ENCODE results near the gene TPD52L2.
"Not testable (repeated sequence)": the region's sequence is repeated elsewhere in the genome, so short reads cannot be mapped to it uniquely, and the experiment has no call there.

TPD52L2 gene

DNA sequence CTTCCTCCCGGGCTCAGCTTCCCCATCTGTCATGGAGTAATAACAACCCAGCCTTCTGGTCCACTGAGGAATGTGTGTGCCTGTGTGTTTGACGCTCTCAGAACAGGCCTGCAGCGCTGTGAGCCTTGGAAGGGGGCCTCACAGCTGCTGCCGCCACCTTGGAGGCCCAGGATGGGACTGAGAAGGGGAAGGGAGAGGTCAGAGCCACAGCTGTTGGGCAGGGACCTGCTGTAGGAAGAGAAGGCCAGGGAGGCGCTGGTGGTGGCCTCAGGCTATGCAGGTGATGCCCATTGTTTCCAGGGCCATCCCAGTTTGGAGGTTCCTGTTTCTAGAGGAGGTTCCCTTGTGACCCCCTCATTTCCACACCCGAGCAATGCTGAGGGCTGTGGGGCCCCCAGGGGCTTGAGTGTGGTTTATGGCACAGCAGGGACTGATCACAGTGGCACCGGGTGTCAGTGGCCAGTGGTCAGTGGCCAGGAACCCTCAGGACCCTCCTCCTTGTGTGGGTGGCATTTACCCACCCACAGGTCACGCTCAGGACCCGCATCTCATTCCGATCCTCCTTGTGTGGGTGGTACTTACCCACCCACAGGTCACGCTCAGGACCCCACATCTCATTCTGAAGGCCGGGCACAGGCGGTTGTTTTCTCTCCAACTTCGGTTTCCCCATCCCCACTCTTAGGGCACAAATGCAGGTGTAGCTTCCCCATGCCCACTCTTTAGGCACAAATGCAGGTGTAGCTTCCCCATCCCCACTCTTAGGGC lies 14.0 kb downstream of the TPD52L2 start:
- in situ Hi-C loops (cut with HindIII; ENCODE audit: low sequenced_read_pairs): no loop called here

GRCh38 chr20:63880901-63881300 lies 15.8 kb downstream of the TPD52L2 start:
- in situ Hi-C loops (cut with HindIII; ENCODE audit: low sequenced_read_pairs): not testable (repeated sequence)

DNA sequence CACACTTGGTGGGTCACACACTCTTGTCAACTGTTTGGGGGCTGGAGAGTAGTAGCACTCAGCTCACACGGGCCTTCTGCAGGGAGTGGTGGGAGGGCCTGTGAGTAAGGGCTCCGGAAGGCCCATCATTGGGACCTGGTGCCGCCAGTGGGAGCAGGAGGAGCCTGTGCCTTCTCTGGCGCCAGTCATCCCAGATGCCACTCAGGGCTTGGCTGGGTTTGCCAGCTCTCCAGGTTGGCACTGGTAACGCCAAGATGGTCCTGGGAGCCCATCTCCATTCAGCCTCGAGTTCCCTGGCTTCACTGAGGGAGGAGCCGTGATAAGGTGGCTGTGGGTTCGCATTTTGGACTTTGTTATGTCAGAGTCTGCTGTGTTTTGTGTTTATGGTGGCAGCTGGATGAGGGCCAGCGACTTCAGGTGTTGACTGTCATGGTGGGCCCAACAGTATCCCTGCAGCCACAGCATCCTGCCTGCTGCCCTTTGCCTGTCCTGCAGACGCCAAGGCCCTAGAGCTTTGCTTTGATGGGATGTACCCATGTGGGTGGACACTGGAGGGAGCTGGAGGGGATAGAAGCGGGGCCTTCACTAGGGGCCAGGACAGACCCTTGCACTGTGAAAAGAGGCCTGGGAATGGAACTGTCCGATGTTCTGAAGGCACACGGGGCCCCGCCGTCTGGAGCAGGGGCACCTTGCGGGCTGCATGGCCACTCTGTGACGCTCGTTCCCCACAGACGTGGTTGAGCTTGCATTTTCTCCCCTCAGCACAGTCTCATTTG lies 16.6 kb downstream of the TPD52L2 start:
- in situ Hi-C loops (cut with HindIII; ENCODE audit: low sequenced_read_pairs): no loop called here

GRCh38 chr20:63882257-63883200 lies 17.5 kb downstream of the TPD52L2 start:
- in situ Hi-C loops (cut with HindIII; ENCODE audit: low sequenced_read_pairs): no loop called here

DNA sequence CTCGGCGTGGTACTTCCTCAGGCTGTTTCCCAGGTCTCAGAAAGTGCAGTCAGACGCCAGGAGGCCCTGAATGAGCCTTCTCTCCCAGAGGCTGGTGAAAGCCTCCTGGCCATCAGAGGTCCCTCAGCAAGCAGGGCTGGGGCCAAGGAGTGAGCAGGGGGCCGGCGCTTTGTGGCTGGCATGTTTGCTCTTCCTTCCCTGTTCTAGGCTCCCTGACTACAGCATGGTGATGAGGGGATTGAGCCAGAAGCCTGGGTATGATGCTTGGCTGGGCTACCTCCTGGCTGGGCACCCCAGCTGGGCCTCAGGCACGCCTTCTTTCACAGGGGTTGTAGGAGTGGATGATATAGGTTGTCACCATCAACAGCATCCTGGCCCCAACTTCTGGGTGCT lies 18.1 kb downstream of the TPD52L2 start:
- in situ Hi-C loops (cut with HindIII; ENCODE audit: low sequenced_read_pairs): no loop called here

GRCh38 chr20:63884506-63885263 lies 19.6 kb downstream of the TPD52L2 start:
- in situ Hi-C loops (cut with HindIII; ENCODE audit: low sequenced_read_pairs): no loop called here

- in situ Hi-C loops (cut with HindIII; ENCODE audit: low sequenced_read_pairs): no loop called here
Measured at GRCh38 chr20:63885264-63886053, 20.4 kb downstream of the TPD52L2 start.

- in situ Hi-C loops (cut with HindIII; ENCODE audit: low sequenced_read_pairs): no loop called here
Measured at GRCh38 chr20:63886054-63886419, 21.0 kb downstream of the TPD52L2 start.

- in situ Hi-C loops (cut with HindIII; ENCODE audit: low sequenced_read_pairs): no loop called here
Measured at GRCh38 chr20:63886921-63887320, 21.9 kb downstream of the TPD52L2 start.

DNA sequence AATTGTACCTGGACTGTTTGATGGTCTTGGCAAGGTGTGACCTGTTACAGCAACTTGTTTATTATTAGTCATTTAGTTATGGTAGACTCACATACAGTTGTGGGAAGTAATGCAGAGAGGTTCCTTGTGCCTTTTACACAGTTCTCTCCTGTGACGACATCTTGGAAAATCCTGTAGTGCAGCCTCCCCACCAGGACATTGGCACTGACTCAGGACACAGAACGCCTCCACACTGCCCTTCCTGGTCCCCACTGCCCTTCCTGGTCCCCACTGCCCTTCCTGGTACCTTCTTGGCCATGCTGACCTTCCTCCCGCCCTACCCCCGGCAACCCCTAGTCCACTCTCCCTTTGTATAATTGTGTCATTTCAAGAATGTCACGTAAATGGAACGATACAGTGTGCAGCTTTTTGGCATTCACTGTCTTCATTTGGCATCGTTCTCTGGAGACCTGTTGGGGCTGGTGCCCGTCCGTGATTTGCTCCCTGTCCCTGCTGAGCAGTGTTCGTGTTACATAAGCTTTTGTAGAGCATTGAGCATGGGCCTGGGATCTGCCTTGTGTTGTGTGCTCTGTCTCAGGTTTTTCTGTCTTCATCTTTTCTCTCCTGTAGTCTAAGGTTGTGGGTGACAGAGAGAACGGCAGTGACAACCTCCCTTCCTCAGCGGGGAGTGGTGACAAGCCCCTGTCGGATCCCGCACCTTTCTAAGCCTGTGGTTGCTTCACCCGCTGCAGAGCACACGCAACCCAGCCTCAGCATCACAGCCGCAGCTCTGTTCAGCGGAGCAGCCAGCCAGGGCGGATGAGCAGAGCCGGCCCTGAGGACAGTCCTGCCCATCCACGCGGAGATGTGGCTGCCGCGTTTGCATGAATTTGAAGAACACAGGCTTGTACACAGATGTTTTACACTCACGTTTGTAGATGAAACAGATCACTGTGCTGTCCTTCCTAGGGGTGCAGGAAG lies 24.5 kb downstream of the TPD52L2 start:
- in situ Hi-C loops (cut with HindIII; ENCODE audit: low sequenced_read_pairs): no loop called here

GRCh38 chr20:63890201-63890576 lies 25.1 kb downstream of the TPD52L2 start:
- in situ Hi-C loops (cut with HindIII; ENCODE audit: low sequenced_read_pairs): no loop called here

DNA sequence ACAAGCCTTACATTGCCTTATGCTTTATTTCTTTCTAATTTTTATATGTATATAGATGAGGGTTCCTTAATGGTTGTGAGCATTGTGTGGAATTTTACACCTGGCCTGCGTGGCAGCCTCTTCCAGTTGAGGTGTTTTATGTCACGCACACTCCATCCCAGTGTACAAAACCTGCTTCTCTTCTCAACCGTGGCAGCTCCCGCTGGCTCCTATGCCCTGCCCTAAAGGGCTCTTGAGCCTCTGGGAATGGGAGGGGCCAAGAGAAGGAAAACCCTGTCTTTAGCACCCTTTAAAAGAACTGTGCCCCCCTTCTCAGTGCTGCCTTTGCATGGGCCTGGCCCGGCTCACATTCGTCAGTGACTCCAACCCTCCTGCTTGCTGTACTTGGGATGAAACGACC lies 25.5 kb downstream of the TPD52L2 start:
- in situ Hi-C loops (cut with HindIII; ENCODE audit: low sequenced_read_pairs): no loop called here

DNA sequence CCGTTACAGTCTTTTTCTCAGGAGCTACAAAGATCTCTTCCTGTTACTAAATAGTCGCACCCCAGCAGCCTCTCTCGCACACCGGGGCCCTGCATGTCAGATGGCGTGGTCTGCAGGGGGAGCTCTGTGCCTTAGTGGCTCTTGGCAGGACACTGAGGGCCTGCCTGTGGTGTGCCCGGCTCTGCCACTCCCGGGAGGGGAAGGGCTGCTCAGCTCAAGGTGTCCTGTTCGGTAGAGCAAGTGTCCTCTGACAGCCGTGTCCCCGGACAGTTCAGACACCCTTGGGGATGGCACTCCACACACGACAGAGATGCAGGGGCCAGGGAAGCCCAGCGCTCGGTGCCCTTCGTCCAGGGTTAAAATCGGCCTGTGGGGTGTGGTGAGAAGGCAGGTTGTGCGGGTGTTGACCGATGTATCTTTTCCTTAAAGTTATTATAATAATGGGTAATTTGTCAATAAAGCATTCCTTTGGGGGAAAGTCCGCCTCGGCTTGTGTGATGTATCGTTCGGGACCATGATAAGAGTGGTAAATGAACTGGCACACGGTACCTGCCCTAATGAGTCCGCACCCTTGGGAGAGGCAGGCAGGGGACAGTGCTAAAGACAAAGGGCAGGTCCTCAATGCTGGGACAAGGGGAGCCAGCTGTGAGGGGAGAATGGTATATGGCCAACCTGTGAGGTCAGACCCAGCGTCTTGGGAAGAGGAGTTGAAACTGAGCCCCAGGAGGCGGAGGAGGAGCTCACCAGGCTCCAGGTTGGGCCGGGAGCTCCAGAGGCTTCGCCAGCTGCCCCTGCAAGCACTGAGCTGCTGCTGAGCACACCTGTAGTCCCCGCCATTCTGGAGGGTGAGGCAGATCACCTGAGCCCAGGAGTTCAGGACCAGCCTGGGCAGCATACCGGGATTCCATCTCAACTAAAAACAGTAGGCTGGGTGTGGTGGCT lies 26.3 kb downstream of the TPD52L2 start:
- in situ Hi-C loops (cut with HindIII; ENCODE audit: low sequenced_read_pairs): no loop called here

DNA sequence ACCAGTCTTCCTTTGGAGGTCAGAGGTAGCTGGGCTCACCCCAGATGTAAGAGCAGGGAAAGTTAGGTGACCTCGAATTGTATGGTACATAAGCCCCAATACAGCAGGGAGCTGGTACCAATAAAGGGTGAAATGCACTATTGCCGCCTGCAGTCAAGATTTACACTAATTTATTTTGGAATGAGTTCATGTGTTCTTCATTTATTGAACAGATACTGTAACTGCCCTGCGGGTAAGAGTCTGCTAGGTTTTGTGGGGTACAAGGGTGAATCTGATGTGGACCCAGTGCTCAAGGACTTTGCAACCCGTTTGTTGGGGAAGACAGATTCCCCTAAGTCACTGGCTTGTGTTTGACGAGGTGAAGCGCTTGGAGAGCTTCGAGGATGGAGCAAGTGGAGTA lies 27.3 kb downstream of the TPD52L2 start:
- in situ Hi-C loops (cut with HindIII; ENCODE audit: low sequenced_read_pairs): no loop called here

GRCh38 chr20:63893999-63894357 lies 28.9 kb downstream of the TPD52L2 start:
- in situ Hi-C loops (cut with HindIII; ENCODE audit: low sequenced_read_pairs): no loop called here

- in situ Hi-C loops (cut with HindIII; ENCODE audit: low sequenced_read_pairs): no loop called here
Measured at GRCh38 chr20:63894358-63895201, 29.5 kb downstream of the TPD52L2 start, which contains the start of gene DNAJC5. Gene DNAJC5 (plus strand): TSS chr20:63895126. CDS start chr20:63928346, 33,220 bp downstream.
